ENCODE results near the gene PARP1. TPM values are rescaled to one million over a fixed set of nuclear protein-coding genes. Genes with fewer than 3 reads are reported as not detected.

Gene PARP1
- total RNA-seq, 3 donors from 2014 or later = 35.8 to 81.2 (median 63.2) TPM

GRCh38 chr1:226404063-226404903, 3.6 kb downstream of the PARP1 start:
- intact Hi-C loops (cut with DNase I, micrococcal nuclease) = no loop called here
- no peak for ATAC-seq
- Histone ChIP-seq H3K4me3 (no peak overlapping the region), H3K4me1 (ENCODE audit: low read depth) (peaks cover 9% of the 10 kb centered on the region), H3K36me3 (ENCODE audit: low read depth) (no peaks in the 10 kb centered on the region), H3K9me3 (no peaks in the 10 kb centered on the region)
- DNase-seq = no peak
- no peak for TF ChIP-seq CTCF (IDR thresholded peaks at IDR 0.05)

- DNase-seq (no peak), ATAC-seq (no peak)
- TF ChIP-seq CTCF (IDR thresholded peaks at IDR 0.05) = no peak
- H3K4me3 ChIP-seq = no peak overlapping the region
- intact Hi-C loops (cut with DNase I, micrococcal nuclease) = no loop called here
- H3K4me1 ChIP-seq (ENCODE audit: low read depth) = peaks cover 9% of the 10 kb centered on the region
- no peaks in the 10 kb centered on the region for H3K36me3 ChIP-seq (ENCODE audit: low read depth)
- no peaks in the 10 kb centered on the region for H3K9me3 ChIP-seq
Observed at GRCh38 chr1:226403201-226404034, 4.5 kb downstream of the PARP1 start.

- Histone ChIP-seq H3K36me3 (ENCODE audit: low read depth) (no peaks in the 10 kb centered on the region), H3K4me1 (ENCODE audit: low read depth) (peaks cover 9% of the 10 kb centered on the region), H3K4me3 (no peak overlapping the region), H3K9me3 (no peaks in the 10 kb centered on the region)
- DNase-seq = no peak
- intact Hi-C loops (cut with DNase I, micrococcal nuclease) = no loop called here
- no peak for ATAC-seq
- TF ChIP-seq CTCF (IDR thresholded peaks at IDR 0.05) = no peak
Observed at GRCh38 chr1:226402739-226403165, 5.1 kb downstream of the PARP1 start.

- Histone ChIP-seq H3K4me3 (no peak overlapping the region), H3K36me3 (ENCODE audit: low read depth) (no peaks in the 10 kb centered on the region), H3K9me3 (no peaks in the 10 kb centered on the region), H3K4me1 (ENCODE audit: low read depth) (peaks cover 5% of the 10 kb centered on the region)
- intact Hi-C loops (cut with DNase I, micrococcal nuclease) = no loop called here
- ATAC-seq (no peak), DNase-seq (no peak)
- TF ChIP-seq CTCF (IDR thresholded peaks at IDR 0.05) = no peak
Observed at GRCh38 chr1:226401355-226402303, 6.3 kb downstream of the PARP1 start.

All from mucosa of descending colon (tissue), 3 donors.